ENCODE measurements around the gene MYH6. TPM values are rescaled to one million over a fixed set of nuclear protein-coding genes. Genes with fewer than 3 reads are reported as not detected.

The MYH6 gene
- total RNA-seq, 1 experiment from 2014 or later: 0.09 TPM

DNA sequence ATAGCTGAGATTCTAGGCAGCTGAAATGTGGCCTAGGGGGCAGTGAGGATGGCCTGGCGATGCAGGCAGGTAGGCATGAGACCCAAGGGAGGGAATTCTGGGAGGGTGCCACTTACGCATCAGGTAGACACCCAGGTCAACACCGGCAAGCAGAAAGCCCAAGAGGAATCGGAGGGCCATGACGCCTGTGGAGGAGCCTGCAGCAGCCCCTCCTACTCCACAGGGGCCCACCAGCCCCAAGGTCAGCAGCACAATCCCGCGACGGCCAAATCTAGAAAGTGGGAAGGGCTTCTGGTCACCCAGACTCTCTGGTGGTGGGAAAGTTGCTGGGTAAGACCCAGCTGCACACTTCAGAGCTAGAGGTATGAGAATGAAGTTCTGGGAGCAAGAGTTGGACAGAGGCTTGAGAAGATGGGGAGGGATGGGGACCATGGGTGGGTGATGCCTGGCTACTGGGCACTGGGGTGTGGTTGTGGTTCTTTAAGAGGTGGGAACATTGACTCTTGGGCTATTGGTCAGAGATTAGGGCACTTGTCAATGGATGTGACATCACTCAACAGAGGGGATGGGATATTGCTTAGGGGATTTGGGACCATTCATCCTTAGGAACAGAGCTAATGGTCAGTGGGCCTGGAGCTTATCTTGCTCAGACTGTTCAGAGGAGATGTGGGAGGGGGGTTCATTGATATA, 58.8 kb downstream of the MYH6 start (continued):
- no peak for TF ChIP-seq ZNF425 (CRISPR knock-in tag; conservative IDR thresholded peaks at IDR 0.05)
- TF ChIP-seq, protein P1, sequence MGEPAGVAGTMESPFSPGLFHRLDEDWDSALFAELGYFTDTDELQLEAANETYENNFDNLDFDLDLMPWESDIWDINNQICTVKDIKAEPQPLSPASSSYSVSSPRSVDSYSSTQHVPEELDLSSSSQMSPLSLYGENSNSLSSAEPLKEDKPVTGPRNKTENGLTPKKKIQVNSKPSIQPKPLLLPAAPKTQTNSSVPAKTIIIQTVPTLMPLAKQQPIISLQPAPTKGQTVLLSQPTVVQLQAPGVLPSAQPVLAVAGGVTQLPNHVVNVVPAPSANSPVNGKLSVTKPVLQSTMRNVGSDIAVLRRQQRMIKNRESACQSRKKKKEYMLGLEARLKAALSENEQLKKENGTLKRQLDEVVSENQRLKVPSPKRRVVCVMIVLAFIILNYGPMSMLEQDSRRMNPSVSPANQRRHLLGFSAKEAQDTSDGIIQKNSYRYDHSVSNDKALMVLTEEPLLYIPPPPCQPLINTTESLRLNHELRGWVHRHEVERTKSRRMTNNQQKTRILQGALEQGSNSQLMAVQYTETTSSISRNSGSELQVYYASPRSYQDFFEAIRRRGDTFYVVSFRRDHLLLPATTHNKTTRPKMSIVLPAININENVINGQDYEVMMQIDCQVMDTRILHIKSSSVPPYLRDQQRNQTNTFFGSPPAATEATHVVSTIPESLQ (CRISPR knock-in tag; IDR thresholded peaks at IDR 0.05): no peak

DNA sequence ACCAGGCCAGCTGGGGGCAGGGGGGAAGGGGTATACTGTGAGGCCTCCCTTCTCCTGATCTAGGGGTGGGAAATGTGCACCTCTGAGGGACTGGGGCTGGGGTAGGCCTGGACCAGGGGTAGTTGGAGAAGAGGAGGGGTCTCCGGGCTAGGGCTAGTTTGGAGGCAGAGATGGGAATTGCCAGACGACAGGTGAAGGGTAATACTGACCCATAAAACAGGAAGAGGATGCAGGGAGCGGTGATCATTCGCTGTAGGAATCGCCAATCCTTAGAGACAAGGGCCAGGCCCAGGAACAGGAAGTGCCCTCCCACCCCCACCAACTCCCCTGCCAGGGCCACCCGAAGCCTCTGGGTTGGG, 59.8 kb downstream of the MYH6 start:
- ChIA-PET CTCF (interaction anchor here (0.6 to 3.5 kb wide), 5 partner anchors 12 to 279 kb away, joined by 3 to 34 read pairs (median 4); partner anchors contain the start of gene IL25), POLR2A (no interaction called here)
- Mint-ChIP-seq H3K27ac (no peak overlapping the region), H3K4me3 (no peak overlapping the region), H3K27me3 (ENCODE audit: low read depth) (peaks cover 25% of the 10 kb centered on the region), H3K9me3 (no peaks in the 10 kb centered on the region), H3K36me3 (peaks cover 10% of the 10 kb centered on the region), H3K4me1 (peaks cover 17% of the 10 kb centered on the region)
- TF ChIP-seq CREB1 (CRISPR knock-in tag; IDR thresholded peaks at IDR 0.05): no peak
- no peak for TF ChIP-seq HMGA2 (CRISPR knock-in tag; IDR thresholded peaks at IDR 0.05)
- TF ChIP-seq, protein P2, sequence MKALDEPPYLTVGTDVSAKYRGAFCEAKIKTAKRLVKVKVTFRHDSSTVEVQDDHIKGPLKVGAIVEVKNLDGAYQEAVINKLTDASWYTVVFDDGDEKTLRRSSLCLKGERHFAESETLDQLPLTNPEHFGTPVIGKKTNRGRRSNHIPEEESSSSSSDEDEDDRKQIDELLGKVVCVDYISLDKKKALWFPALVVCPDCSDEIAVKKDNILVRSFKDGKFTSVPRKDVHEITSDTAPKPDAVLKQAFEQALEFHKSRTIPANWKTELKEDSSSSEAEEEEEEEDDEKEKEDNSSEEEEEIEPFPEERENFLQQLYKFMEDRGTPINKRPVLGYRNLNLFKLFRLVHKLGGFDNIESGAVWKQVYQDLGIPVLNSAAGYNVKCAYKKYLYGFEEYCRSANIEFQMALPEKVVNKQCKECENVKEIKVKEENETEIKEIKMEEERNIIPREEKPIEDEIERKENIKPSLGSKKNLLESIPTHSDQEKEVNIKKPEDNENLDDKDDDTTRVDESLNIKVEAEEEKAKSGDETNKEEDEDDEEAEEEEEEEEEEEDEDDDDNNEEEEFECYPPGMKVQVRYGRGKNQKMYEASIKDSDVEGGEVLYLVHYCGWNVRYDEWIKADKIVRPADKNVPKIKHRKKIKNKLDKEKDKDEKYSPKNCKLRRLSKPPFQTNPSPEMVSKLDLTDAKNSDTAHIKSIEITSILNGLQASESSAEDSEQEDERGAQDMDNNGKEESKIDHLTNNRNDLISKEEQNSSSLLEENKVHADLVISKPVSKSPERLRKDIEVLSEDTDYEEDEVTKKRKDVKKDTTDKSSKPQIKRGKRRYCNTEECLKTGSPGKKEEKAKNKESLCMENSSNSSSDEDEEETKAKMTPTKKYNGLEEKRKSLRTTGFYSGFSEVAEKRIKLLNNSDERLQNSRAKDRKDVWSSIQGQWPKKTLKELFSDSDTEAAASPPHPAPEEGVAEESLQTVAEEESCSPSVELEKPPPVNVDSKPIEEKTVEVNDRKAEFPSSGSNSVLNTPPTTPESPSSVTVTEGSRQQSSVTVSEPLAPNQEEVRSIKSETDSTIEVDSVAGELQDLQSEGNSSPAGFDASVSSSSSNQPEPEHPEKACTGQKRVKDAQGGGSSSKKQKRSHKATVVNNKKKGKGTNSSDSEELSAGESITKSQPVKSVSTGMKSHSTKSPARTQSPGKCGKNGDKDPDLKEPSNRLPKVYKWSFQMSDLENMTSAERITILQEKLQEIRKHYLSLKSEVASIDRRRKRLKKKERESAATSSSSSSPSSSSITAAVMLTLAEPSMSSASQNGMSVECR (CRISPR knock-in tag; IDR thresholded peaks at IDR 0.05; ENCODE audit: borderline replicate concordance): no peak
- TF ChIP-seq ZNF263 (CRISPR knock-in tag; IDR thresholded peaks at IDR 0.05; ENCODE audit: low read depth): no peak
- no peak for TF ChIP-seq SOX15 (CRISPR knock-in tag; IDR thresholded peaks at IDR 0.05)
- TF ChIP-seq JAZF1 (CRISPR knock-in tag; IDR thresholded peaks at IDR 0.05): no peak
- DNase-seq (ENCODE audit: low spot score): no peak
- ATAC-seq: no peak

- H3K36me3 Mint-ChIP-seq: peaks cover 10% of the 10 kb centered on the region
- no peak overlapping the region; the same call in 1 of the 2 replicates for H3K27ac Mint-ChIP-seq
- H3K4me3 Mint-ChIP-seq: no peak overlapping the region
- ChIA-PET CTCF (interaction anchor here (0.9 to 3.5 kb wide), 12 partner anchors 12 to 279 kb away, joined by 3 to 34 read pairs (median 9); partner anchors contain the start of genes BCL2L2, CMTM5, IL25 and PABPN1), POLR2A (interaction anchor here (0.5 to 2.1 kb wide), 3 partner anchors 19 to 234 kb away, joined by 3 to 7 read pairs (median 3); no protein-coding TSS in a partner anchor)
- H3K27me3 Mint-ChIP-seq (ENCODE audit: low read depth): peaks cover 22% of the 10 kb centered on the region
- peaks cover 17% of the 10 kb centered on the region for H3K4me1 Mint-ChIP-seq
- DNase-seq (ENCODE audit: low spot score): no peak
- no peaks in the 10 kb centered on the region for H3K9me3 Mint-ChIP-seq
- no peak for ATAC-seq
- TF ChIP-seq ZNF232 (CRISPR knock-in tag; IDR thresholded peaks at IDR 0.05) (no peak), PRDM15 (CRISPR knock-in tag; IDR thresholded peaks at IDR 0.05) (no peak), GTF2I (CRISPR knock-in tag; conservative IDR thresholded peaks at IDR 0.05) (no peak), ZNF416 (CRISPR knock-in tag; IDR thresholded peaks at IDR 0.05) (no peak), CREB1 (CRISPR knock-in tag; IDR thresholded peaks at IDR 0.05) (no peak), ZNF263 (CRISPR knock-in tag; IDR thresholded peaks at IDR 0.05; ENCODE audit: low read depth) (no peak), ESRRA (CRISPR knock-in tag; IDR thresholded peaks at IDR 0.05; ENCODE audit: borderline replicate concordance) (no peak), ZNF425 (CRISPR knock-in tag; conservative IDR thresholded peaks at IDR 0.05) (no peak)
These were observed 60.4 kb downstream of the MYH6 start for GRCh38 chr14:23347406-23348296.
